Prostate gland (tissue), 2 donors: Measurements from ENCODE around the gene SKAP1. TPM values are rescaled to one million over a fixed set of nuclear protein-coding genes. Genes with fewer than 3 reads are reported as not detected.

Source experiments
- DNase-seq: peaks from one replicate; pipeline ENCODE4 v3.0.0-alpha.2; 2019; ENCODE audit warnings: low spot score
- H3K27ac ChIP-seq, 2 donors: fragments of 200-600 bp; sonication (generic); 2 replicates each; pipeline ENCODE4 v1.5.1; 2017 to 2019
- H3K27me3 ChIP-seq: fragments of 200-600 bp; sonication (generic); replicated peaks from 2 replicates; pipeline ENCODE4 v1.5.1; 2019; ENCODE audit not compliant: insufficient read depth
- H3K36me3 ChIP-seq, 2 donors: fragments of 200-600 bp; sonication (generic); 1 replicate in 1 of 2; 2 replicates in 1 of 2; pipeline versions ENCODE4 v1.5.1 to v1.8.1; 2017 to 2019
- H3K4me1 ChIP-seq: fragments of 200-600 bp; sonication (generic); replicated peaks from 2 replicates; pipeline ENCODE4 v1.5.1; 2019
- H3K4me3 ChIP-seq, 2 donors: fragments of 200-600 bp; sonication (generic); 2 replicates each; pipeline ENCODE4 v1.5.1; 2017 to 2019
- H3K9me3 ChIP-seq: fragments of 200-600 bp; sonication (generic); 2 replicates; pipeline ENCODE4 v1.5.1; 2017
- POLR2A ChIP-seq: fragments of 450-650 bp; IDR thresholded peaks from one replicate; pipeline ENCODE4 v1.6.1; 2016; ENCODE audit warnings: antibody characterized with exemption, mild to moderate bottlenecking
- POLR2AphosphoS5 ChIP-seq: sonication (generic); formaldehyde crosslinking; IDR thresholded peaks from one replicate; pipeline ENCODE4 v1.6.1; 2017; ENCODE audit warnings: antibody characterized with exemption
- WGBS: methylation state at CpG from one replicate; pipeline ENCODE4 v1.1.5; 2018; 5-methylcytosine and 5-hydroxymethylcytosine counted together
- intact Hi-C: fragments of 100-400 bp; cut with DNase I; formaldehyde crosslinking; loops from one replicate; pipeline ENCODE4 v1.14.2; 2022
- total RNA-seq, 2 donors: library from RNA; depleted of rRNA; stranded (reverse); fragments of >200 nt; gene quantifications; one replicate each; pipeline ENCODE4 v1.1.0, GENCODE V29; 2016
- TF ChIP-seq, protein P1 (sequence below), 4 experiments: fragments of 200-600 bp in 2 of 4; fragments of 450-650 bp in 2 of 4; sonication (generic) in 2 of 4; IDR thresholded peaks; 1 replicate in 3 of 4; 2 replicates in 1 of 4; pipeline ENCODE4 v1.5.1; 2016 to 2019; ENCODE audit warnings: antibody characterized with exemption in 4 of 4, mild to moderate bottlenecking in 2 of 4, moderate library complexity in 2 of 4

Gene SKAP1
- total RNA-seq, 2 donors from 2014 or later: 1.1 to 1.4 TPM

DNA sequence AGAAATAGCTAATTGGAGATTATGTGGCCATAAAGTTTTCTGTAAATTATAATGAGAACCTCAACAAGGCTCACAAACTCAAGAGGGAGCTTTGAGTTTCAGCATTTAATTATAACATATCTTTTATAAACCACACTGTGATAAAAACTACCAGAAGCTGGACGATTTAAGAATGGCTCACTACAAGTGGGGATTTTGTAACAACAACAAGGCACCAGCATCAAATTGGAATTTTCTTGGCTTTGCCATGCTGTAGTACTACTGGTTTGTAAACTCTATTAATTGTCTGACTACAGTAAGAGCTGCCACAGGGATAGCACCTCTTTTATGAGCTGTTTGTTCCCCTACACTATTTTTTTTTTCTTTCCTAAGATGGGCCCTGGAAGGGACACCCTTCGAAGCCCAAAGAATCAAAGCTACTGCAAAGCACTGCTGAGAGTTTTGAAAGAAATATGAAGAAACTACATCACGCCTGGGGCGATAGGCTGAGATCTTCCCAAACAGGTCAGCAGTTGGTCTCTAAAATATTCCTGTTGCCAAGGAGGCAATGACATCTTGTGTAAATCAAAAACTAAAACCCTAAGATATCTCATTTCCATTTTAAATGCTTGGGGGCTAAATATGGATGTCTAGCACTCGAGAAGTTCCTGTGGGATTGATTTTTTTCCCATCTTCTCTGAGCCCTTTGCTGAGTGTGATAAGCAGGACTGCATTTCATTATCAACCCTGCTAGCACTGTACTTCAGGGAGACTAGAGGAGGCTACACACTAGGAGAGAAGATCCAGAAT lies 40.9 kb downstream of the SKAP1 start:
- TF ChIP-seq POLR2A: no peak
- no peak for TF ChIP-seq POLR2AphosphoS5
- TF ChIP-seq, protein P1, sequence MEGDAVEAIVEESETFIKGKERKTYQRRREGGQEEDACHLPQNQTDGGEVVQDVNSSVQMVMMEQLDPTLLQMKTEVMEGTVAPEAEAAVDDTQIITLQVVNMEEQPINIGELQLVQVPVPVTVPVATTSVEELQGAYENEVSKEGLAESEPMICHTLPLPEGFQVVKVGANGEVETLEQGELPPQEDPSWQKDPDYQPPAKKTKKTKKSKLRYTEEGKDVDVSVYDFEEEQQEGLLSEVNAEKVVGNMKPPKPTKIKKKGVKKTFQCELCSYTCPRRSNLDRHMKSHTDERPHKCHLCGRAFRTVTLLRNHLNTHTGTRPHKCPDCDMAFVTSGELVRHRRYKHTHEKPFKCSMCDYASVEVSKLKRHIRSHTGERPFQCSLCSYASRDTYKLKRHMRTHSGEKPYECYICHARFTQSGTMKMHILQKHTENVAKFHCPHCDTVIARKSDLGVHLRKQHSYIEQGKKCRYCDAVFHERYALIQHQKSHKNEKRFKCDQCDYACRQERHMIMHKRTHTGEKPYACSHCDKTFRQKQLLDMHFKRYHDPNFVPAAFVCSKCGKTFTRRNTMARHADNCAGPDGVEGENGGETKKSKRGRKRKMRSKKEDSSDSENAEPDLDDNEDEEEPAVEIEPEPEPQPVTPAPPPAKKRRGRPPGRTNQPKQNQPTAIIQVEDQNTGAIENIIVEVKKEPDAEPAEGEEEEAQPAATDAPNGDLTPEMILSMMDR (IDR thresholded peaks at IDR 0.05): no peak
- Histone ChIP-seq H3K36me3 (no peaks in the 10 kb centered on the region), H3K9me3 (no peaks in the 10 kb centered on the region), H3K4me1 (no peaks in the 10 kb centered on the region), H3K27ac (no peak overlapping the region), H3K27me3 (no peaks in the 10 kb centered on the region), H3K4me3 (no peak overlapping the region)
- 76% methylated on average over 5 of the region's 5 CpGs for WGBS
- no peak for DNase-seq
- intact Hi-C loops: no loop called here

DNA sequence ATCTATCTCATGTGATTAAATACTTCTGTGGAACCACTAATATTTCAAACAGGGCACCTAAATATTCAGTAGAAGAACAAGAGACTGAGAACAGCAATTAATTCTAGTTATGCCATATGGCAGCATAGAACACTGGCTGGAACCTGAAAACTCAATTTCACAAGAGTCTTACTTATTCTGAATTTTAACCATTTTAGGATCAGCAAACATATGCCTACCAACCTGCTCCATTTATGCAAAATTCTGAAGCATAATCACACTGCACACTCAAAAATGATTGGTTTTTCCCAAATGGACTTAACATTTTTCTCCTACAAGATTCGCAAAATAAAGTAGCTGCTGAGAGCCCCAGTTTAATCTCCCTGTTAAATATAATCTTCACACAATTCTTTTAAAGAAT lies 43.2 kb downstream of the SKAP1 start:
- TF ChIP-seq, protein P1 (IDR thresholded peaks at IDR 0.05): no peak
- TF ChIP-seq POLR2A (no peak), POLR2AphosphoS5 (no peak)
- Histone ChIP-seq H3K27me3 (no peaks in the 10 kb centered on the region), H3K4me1 (no peaks in the 10 kb centered on the region), H3K4me3 (no peak overlapping the region), H3K9me3 (no peaks in the 10 kb centered on the region), H3K27ac (no peak overlapping the region), H3K36me3 (no peaks in the 10 kb centered on the region)
- intact Hi-C loops: no loop called here
- no peak for DNase-seq
- 88% methylated on average over 1 of the region's 1 CpG for WGBS

DNA sequence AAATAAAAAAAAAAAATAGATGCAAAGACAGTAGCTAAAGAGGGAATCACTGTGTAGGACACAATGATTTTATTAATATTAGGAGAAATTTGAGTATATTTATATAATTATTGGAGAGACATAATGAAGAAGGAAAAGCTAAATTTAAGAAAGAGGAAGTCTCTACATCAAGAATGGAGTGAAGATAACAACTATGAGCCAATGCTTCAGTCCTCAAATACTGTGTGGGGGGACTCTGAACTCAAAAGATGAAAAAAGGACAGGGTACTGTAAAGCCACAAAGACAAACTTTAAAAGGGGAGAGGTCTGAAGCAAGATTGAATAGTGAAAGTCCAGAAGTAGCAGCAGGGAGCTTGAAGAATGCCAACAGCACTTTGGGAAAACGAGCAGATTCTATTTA lies 44.7 kb downstream of the SKAP1 start:
- DNase-seq: no peak
- no peak overlapping the region for H3K4me3 ChIP-seq
- intact Hi-C loops: no loop called here
- no peaks in the 10 kb centered on the region for H3K27me3 ChIP-seq
- H3K36me3 ChIP-seq: no peaks in the 10 kb centered on the region
- no peaks in the 10 kb centered on the region for H3K9me3 ChIP-seq
- H3K4me1 ChIP-seq: no peaks in the 10 kb centered on the region
- H3K27ac ChIP-seq: no peak overlapping the region
- TF ChIP-seq, protein P1 (IDR thresholded peaks at IDR 0.05): no peak
- TF ChIP-seq POLR2A (no peak), POLR2AphosphoS5 (no peak)
- 52% methylated on average over 1 of the region's 1 CpG for WGBS

- H3K4me1 ChIP-seq: no peaks in the 10 kb centered on the region
- no peak for DNase-seq
- H3K27ac ChIP-seq: no peak overlapping the region
- TF ChIP-seq, protein P1 (IDR thresholded peaks at IDR 0.05): no peak
- TF ChIP-seq POLR2A: no peak
- no peak for TF ChIP-seq POLR2AphosphoS5
- H3K27me3 ChIP-seq: no peaks in the 10 kb centered on the region
- no peaks in the 10 kb centered on the region for H3K9me3 ChIP-seq
- intact Hi-C loops: no loop called here
- H3K4me3 ChIP-seq: no peak overlapping the region
- no peaks in the 10 kb centered on the region for H3K36me3 ChIP-seq
- 91% methylated on average over 3 of the region's 3 CpGs for WGBS
Measured at GRCh38 chr17:48384164-48384563, 45.9 kb downstream of the SKAP1 start.

DNA sequence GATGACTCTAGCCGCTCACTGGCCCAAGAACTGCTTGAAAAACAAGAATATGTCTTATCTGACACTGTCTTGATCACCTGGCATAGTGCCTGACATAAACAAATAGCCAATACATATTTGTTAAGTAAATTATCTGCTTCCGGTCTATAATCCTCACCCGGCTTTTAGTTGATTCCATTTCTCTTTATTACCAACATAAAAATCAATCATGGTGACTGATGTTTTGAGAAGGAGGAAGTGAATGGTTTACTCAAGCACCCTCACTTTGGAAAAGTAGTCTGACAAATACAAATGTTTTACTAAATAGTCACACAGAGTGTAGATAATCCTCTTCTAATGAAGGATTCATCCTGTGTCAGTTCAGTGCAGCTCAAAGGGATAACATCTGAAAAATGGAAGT lies 47.0 kb downstream of the SKAP1 start:
- no peak overlapping the region for H3K4me3 ChIP-seq
- H3K9me3 ChIP-seq: no peaks in the 10 kb centered on the region
- WGBS: 69% methylated on average over 3 of the region's 3 CpGs
- no peaks in the 10 kb centered on the region for H3K27me3 ChIP-seq
- no peaks in the 10 kb centered on the region for H3K36me3 ChIP-seq
- H3K4me1 ChIP-seq: no peaks in the 10 kb centered on the region
- intact Hi-C loops: no loop called here
- H3K27ac ChIP-seq: no peak overlapping the region
- TF ChIP-seq POLR2A (no peak), POLR2AphosphoS5 (no peak)
- TF ChIP-seq, protein P1 (IDR thresholded peaks at IDR 0.05): no peak
- no peak for DNase-seq
